ENCODE results near the gene ASB15. TPM values are rescaled to one million over a fixed set of nuclear protein-coding genes. Genes with fewer than 3 reads are reported as not detected.

Gene ASB15
- total and polyA plus RNA-seq, 2 of the 4 experiments (the other 2 are of a cell fraction): not detected

DNA sequence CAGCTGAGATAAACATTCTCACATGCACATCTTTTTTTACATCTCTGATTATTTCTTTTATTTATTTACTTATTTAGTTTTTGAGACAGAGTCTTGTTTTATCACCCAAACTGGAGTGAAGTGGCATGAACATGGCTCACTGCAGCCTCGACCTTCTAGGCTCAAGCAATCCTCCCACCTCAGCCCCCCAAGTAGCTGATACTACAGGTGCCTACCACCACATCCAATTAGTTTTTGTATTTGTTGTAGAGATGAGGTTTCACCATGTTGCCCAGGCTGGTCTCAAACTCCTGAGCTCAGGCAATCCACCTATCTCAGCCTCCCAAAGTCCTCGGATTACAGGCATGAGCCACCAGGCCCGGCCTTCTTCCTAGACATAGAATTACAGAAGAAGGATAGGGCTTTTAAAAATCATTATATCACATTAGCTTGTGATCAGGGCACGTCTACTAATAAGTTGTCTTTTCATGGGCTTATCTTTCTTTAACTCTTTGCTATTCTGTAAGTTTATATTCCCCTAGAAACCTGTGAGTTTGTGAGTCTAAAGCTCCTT is 5.9 kb downstream of the ASB15 start:
- Histone ChIP-seq H3K36me3 (ENCODE audit: control insufficient read depth, insufficient read depth, low read length) (no peaks in the 10 kb centered on the region), H3K27me3 (ENCODE audit: control insufficient read depth, insufficient read depth, low read length) (peaks cover 2% of the 10 kb centered on the region), H3K79me1 (ENCODE audit: low read depth in 1 of 2, low read length in 2 of 2) (no peaks in the 10 kb centered on the region), H2AK9ac (replicated peaks; ENCODE audit: low read depth, low read length, poor library complexity) (no peak overlapping the region), H4K8ac (ENCODE audit: low read depth in 2 of 2, low read length in 2 of 2) (no peak overlapping the region), H3K14ac (replicated peaks; ENCODE audit: low read depth, low read length) (no peak overlapping the region), H2BK20ac (ENCODE audit: low read depth, low read length) (no peak overlapping the region), H2BK15ac (ENCODE audit: low read depth, low read length) (no peak overlapping the region), H4K91ac (ENCODE audit: insufficient read depth, low read depth, low read length) (no peak overlapping the region), H3K4me3 (ENCODE audit: insufficient read depth, low read depth, low read length) (no peak overlapping the region), H2BK5ac (ENCODE audit: low read depth, low read length, poor library complexity, severe bottlenecking) (no peak overlapping the region), H3K56ac (ENCODE audit: extremely low read depth, insufficient read depth, low read length) (no peak overlapping the region), H2BK120ac (ENCODE audit: low read depth, low read length) (no peak overlapping the region), H4K20me1 (ENCODE audit: insufficient read depth, low read length) (no peaks in the 10 kb centered on the region), H3K4me1 (ENCODE audit: control insufficient read depth, insufficient read depth, low read length) (no peaks in the 10 kb centered on the region), H2AK5ac (ENCODE audit: low read depth, low read length) (no peak overlapping the region), H3K9me1 (ENCODE audit: insufficient read depth, low read length) (no peaks in the 10 kb centered on the region), H3K9ac (ENCODE audit: low read depth, low read length) (no peak overlapping the region), H3K18ac (ENCODE audit: low read depth, low read length) (no peak overlapping the region), H4K5ac (ENCODE audit: low read depth, low read length) (no peak overlapping the region), H3K23ac (ENCODE audit: low read depth, low read length) (no peak overlapping the region), H3K27ac (ENCODE audit: insufficient read depth, low read length) (no peak overlapping the region), H3K9me3 (ENCODE audit: control insufficient read depth, insufficient read depth, low read length) (no peaks in the 10 kb centered on the region), H3K4me2 (ENCODE audit: low read depth, low read length) (no peak overlapping the region), H3K4ac (ENCODE audit: low read depth, low read length) (no peak overlapping the region), H2AFZ (replicated peaks; ENCODE audit: low read length, poor library complexity) (no peak overlapping the region)
- TF ChIP-seq RAD21 (IDR thresholded peaks at IDR 0.05; ENCODE audit: low read length) (no peak), FOS (IDR thresholded peaks at IDR 0.05; ENCODE audit: low read depth, low read length) (no peak), MAFK (IDR thresholded peaks at IDR 0.05; ENCODE audit: low read depth, low read length) (no peak), POLR2A (IDR thresholded peaks at IDR 0.05; ENCODE audit: low read depth, low read length) (no peak), MXI1 (IDR thresholded peaks at IDR 0.05; ENCODE audit: borderline replicate concordance, low read depth, low read length) (no peak)
- ATAC-seq (ENCODE audit: low read depth) (no peak), DNase-seq (no peak)
- ChIA-PET CTCF (no interaction called here), POLR2A (ENCODE audit: unreplicated experiment) (no interaction called here)
- in situ Hi-C loops (cut with MboI; ENCODE audit: low sequenced_read_pairs) (no loop called here), intact Hi-C loops (cut with micrococcal nuclease) (no loop called here), dilution Hi-C loops (cut with HindIII; ENCODE audit: low sequenced_read_pairs, unreplicated experiment) (no loop called here)
- no CpG with 5 or more reads among the region's 4 CpGs for WGBS, 2 experiments (ENCODE audit: extremely low coverage in 2 of 2, insufficient read length in 1 of 2)
- no TSS peak for BruUV-seq (replicated peaks)

All from IMR-90 (cell line).